GM12873 (cell line): ENCODE data around the gene TSPAN18.

Source experiments
- CTCF ChIP-seq: IDR thresholded peaks from 2 replicates; pipeline ENCODE4 v1.5.1; 2012; ENCODE audit warnings: low read depth, mild to moderate bottlenecking, moderate library complexity, low read length, control low read depth; ENCODE audit not compliant: insufficient read depth; ENCODE audit errors: missing control alignments

TSPAN18 gene

GRCh38 chr11:44748606-44749005 lies 21.8 kb downstream of the TSPAN18 start:
- no peak for TF ChIP-seq CTCF

GRCh38 chr11:44749189-44749588 lies 22.4 kb downstream of the TSPAN18 start:
- no peak for TF ChIP-seq CTCF

GRCh38 chr11:44750551-44751465 lies 24.0 kb downstream of the TSPAN18 start:
- TF ChIP-seq CTCF, result no peak

- no peak for TF ChIP-seq CTCF
Observed at GRCh38 chr11:44752300-44752699, 25.5 kb downstream of the TSPAN18 start.

GRCh38 chr11:44752713-44753112 lies 26.0 kb downstream of the TSPAN18 start:
- no peak for TF ChIP-seq CTCF

- TF ChIP-seq CTCF, result no peak
Observed at GRCh38 chr11:44753961-44754645, 27.3 kb downstream of the TSPAN18 start.

GRCh38 chr11:44754876-44755555 lies 28.3 kb downstream of the TSPAN18 start:
- TF ChIP-seq CTCF, result no peak
